Measurements from ENCODE around the gene PTOV1.

Gene PTOV1

GRCh38 chr19:49858088-49858985, 7.4 kb downstream of the PTOV1 start:
- DNase-seq (no peak), ATAC-seq (no peak)
- Mint-ChIP-seq H3K27ac (peak overlapping the region in 1 of 2 donors; percentile 71), H3K4me3 (no peak overlapping the region), H3K4me1 (peaks cover 24% of the 10 kb centered on the region), H3K27me3 (no peaks in the 10 kb centered on the region), H3K9me3 (no peaks in the 10 kb centered on the region)

DNA sequence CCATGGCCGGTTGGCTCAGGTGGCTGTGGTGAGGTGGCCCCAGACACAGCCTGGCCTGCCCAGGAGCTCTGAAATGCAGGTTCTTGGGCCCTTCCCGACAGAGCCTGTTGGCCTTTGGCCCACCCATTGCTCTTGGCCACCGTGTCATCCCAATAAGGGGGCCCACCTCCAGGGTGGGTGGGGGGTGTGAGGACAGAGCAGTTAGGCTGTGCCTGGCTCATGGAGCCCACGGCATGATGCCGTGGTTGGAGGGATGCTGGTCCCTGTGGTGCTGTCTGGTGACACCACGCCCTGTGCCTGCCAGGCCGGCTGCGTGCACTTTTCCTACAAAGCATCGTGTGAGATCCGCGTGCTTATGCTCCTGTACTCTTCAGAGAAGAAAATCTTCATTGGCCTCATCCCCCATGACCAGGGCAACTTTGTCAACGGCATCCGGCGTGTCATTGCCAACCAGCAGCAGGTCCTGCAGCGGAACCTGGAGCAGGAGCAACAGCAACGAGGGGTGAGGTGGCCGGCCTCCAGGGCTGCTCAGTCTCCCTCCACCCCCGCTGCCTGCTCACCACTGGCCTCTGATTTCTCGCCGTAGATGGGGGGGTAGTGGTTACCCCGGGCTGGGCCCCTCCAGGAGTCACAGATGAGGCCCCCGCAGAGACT, 8.8 kb downstream of the PTOV1 start:
- H3K27ac Mint-ChIP-seq: peak overlapping the region in 1 of 2 donors; percentile 63
- no peaks in the 10 kb centered on the region for H3K27me3 Mint-ChIP-seq
- H3K9me3 Mint-ChIP-seq: no peaks in the 10 kb centered on the region
- no peak overlapping the region for H3K4me3 Mint-ChIP-seq
- DNase-seq: no peak
- no peak for ATAC-seq
- H3K4me1 Mint-ChIP-seq: peaks cover 29% of the 10 kb centered on the region

DNA sequence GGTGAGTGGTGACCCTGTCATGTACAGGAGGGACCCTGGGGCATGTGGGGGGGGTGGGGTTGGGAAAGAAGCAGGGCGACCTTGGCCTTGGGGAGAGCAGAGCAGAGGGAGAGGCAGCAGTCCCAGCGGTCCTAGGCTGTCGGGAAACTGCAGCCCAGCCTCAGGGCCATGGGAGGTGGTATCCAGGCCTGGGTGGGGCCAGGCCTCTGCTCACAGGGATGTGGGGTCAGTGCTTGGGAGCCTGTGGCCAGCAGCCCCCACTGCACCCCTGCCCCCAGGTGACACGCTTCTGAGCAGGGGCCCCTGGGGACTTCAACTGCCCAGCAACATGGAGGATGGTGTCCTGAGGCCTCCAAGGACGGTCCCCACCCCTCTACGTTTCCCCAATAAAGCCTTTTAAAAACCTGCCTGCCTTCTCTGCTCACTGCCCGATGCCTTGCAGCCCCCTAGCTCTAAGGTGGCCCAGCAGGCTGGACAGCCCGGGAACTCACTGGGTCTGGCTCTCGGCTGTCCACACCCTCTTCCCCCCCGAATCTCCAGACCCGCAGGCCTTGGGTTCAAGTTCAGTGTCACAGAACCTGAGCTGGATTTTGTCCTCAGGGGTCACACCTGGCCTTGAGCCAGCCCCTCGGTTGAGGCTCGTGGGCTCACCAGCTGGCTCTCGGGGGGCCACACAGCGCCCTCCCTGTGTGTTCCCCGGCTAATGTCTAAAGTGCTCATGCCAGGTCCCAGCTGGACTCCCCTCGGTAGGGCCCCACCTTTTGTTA, 9.6 kb downstream of the PTOV1 start:
- DNase-seq: no peak
- H3K4me1 Mint-ChIP-seq: peaks cover 30% of the 10 kb centered on the region
- H3K27me3 Mint-ChIP-seq: no peaks in the 10 kb centered on the region
- no peak overlapping the region for H3K4me3 Mint-ChIP-seq
- no peak for ATAC-seq
- H3K9me3 Mint-ChIP-seq: no peaks in the 10 kb centered on the region
- H3K27ac Mint-ChIP-seq: peak overlapping the region in 1 of 2 donors; percentile 63

- Mint-ChIP-seq H3K27ac (no peak overlapping the region), H3K9me3 (no peaks in the 10 kb centered on the region), H3K4me1 (peaks cover 34% of the 10 kb centered on the region), H3K27me3 (no peaks in the 10 kb centered on the region), H3K4me3 (no peak overlapping the region)
- no peak for ATAC-seq
- DNase-seq: no peak
Measured at GRCh38 chr19:49861107-49861506, 10.1 kb downstream of the PTOV1 start.

GRCh38 chr19:49861541-49862378, 10.8 kb downstream of the PTOV1 start:
- Mint-ChIP-seq H3K4me1 (peaks cover 40% of the 10 kb centered on the region), H3K9me3 (no peaks in the 10 kb centered on the region), H3K27ac (no peak overlapping the region), H3K27me3 (no peaks in the 10 kb centered on the region), H3K4me3 (no peak overlapping the region)
- no peak for DNase-seq
- ATAC-seq: peak; percentile 18

- no peaks in the 10 kb centered on the region for H3K9me3 Mint-ChIP-seq
- peak overlapping the region in 1 of 2 donors; percentile 80 for H3K27ac Mint-ChIP-seq
- ATAC-seq (no peak), DNase-seq (no peak)
- H3K27me3 Mint-ChIP-seq: no peaks in the 10 kb centered on the region
- H3K4me1 Mint-ChIP-seq: peaks cover 43% of the 10 kb centered on the region
- no peak overlapping the region for H3K4me3 Mint-ChIP-seq
Measured at GRCh38 chr19:49862391-49863253, 11.7 kb downstream of the PTOV1 start.

DNA sequence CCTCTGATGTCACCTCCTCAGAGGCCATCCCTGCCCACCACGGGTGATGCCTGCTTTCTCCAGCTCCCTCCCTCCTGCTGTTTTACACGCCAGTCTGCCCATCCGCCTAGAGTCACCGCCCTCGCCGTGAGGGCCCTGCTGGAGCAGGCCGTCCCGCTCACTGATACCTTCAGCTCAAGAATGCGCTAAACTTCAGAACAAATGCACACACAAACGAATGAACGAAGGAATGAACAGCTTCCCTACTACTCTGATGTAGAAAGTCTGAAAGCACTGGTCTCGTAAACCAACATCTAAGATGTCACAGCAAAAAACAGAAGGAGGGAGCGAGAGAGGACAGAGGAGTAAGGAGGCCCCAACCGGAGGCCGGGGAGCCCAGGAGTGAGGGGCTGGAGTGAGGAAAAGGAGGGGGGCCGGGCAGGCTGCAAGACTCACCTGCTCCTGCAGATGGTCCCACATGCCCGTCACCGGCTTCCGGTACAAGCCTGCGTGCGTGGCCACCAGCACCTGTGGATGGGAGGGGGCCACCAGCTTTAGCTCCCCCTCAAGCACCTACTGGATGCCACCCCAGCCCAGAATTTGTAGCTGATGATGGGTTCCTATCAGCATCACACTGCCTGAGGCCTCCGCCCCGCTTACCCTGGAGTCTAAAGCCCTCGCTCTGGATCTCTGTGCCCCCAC, 12.4 kb downstream of the PTOV1 start:
- ATAC-seq: no peak
- Mint-ChIP-seq H3K9me3 (no peaks in the 10 kb centered on the region), H3K27ac (no peak overlapping the region), H3K4me3 (no peak overlapping the region), H3K4me1 (peaks cover 43% of the 10 kb centered on the region), H3K27me3 (no peaks in the 10 kb centered on the region)
- no peak for DNase-seq

GRCh38 chr19:49863935-49864320, 13.0 kb downstream of the PTOV1 start:
- Mint-ChIP-seq H3K9me3 (no peaks in the 10 kb centered on the region), H3K4me3 (no peak overlapping the region), H3K27ac (no peak overlapping the region), H3K27me3 (no peaks in the 10 kb centered on the region), H3K4me1 (peaks cover 43% of the 10 kb centered on the region)
- DNase-seq: no peak
- ATAC-seq: no peak

DNA sequence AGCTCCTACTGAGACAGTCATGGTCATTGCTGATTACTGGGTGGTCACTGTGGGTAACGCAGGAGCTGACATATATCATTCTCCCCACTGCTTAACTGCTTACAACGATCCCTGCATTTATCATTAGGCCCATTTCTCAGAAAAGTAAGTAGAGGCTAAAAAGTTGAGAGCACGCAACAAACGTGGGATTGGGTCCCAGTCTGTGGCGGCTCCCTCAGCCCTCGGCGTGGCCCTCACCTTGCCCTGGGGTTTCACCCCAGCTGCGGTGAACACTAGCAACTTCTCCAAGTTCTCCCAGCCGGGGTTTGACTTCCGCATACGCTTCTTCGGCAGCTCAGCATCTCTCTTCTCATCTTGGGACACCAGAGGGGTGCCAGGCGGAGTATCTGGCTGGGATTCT, 13.9 kb downstream of the PTOV1 start:
- DNase-seq (no peak), ATAC-seq (no peak)
- H3K27ac Mint-ChIP-seq: peak overlapping the region in 1 of 2 donors; percentile 63
- H3K4me3 Mint-ChIP-seq: no peak overlapping the region
- H3K4me1 Mint-ChIP-seq: peaks cover 43% of the 10 kb centered on the region
- no peaks in the 10 kb centered on the region for H3K9me3 Mint-ChIP-seq
- no peaks in the 10 kb centered on the region for H3K27me3 Mint-ChIP-seq

DNA sequence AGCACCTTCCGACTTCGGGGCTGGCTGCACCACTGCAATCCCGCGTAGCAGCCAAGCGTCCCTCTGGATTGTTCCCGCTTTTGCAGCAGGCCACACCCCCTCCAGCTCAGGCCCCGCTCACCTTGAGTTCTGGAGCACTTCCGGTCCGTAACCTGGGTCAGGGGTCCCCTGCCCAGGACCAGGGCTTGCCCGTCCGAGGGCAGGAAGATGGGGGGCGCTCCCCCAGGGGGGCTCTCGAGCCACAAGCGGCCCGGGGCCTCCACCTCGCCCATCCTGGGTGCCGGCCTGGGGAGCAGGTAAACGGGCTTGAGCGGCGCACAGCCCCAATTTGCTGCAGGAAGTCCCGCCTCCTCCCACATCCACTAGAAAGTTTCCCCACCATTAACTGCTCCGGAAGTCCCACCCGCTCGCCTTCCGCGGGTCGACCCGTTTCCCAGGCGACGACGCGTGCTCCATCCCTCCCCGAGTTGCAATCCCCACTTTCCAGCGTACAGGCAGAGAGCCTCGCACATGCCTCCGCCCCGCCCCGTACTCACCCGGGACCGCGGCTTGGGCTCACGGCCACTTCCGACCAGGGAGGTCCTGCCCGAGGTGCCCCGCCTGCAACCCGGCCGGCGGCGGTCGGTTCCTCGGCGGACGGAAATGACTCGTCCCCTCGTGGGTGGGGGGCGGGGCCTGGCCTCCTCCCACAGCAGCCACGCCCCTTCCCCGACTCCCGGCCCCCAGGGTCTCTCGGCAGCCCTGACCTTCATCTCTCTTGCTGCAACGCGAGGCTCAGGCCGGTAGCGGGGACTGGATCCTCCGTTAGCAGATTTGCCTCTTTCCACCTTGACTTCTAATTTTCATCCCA, 16.2 kb downstream of the PTOV1 start, which contains the start of gene PNKP:
Gene PNKP, minus strand, starts transcription at position 644 of the 850 bp plus-strand sequence. Its CDS starts 372 bp downstream, at position 272.
- no peaks in the 10 kb centered on the region for H3K27me3 Mint-ChIP-seq
- DNase-seq (peak; percentile 92 to 96), ATAC-seq (peak; percentile 66)
- peak within 1 kb of the TSS; percentile 95 to 97 for H3K27ac Mint-ChIP-seq
- no peak within 1 kb of the TSS for H3K4me3 Mint-ChIP-seq
- H3K4me1 Mint-ChIP-seq: peaks cover 49% of the 10 kb centered on the region
- H3K9me3 Mint-ChIP-seq: no peaks in the 10 kb centered on the region

DNA sequence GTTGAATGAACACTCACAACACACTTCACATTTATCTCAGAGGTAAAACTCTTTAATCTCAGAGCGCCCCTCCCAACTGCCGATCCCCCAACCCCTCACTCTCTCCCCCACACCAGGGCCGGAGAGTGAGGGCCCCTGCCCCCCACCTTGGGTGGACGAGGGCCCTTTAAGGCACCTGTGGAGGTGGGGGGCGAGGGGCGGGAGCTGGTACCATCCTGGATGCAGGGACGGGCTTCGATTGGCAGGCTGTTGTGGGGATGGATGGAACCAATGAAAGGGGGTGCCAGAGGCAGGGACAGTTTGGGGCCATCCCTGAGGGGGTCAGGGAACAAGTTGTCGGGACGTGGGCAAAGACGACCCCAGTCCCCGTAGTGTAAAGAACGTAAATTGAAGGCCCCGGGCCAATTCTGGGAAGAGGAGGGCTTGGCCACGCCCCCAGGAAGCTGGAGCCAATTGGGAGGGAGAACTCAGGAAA, 18.1 kb downstream of the PTOV1 start:
- DNase-seq: no peak
- H3K27me3 Mint-ChIP-seq: no peaks in the 10 kb centered on the region
- H3K9me3 Mint-ChIP-seq: no peaks in the 10 kb centered on the region
- peak; percentile 47 for ATAC-seq
- peaks cover 44% of the 10 kb centered on the region for H3K4me1 Mint-ChIP-seq
- no peak overlapping the region for H3K27ac Mint-ChIP-seq
- H3K4me3 Mint-ChIP-seq: no peak overlapping the region

GRCh38 chr19:49869484-49870308, 18.7 kb downstream of the PTOV1 start:
- peak overlapping the region in 1 of 2 donors; percentile 54 for H3K27ac Mint-ChIP-seq
- peak; percentile 83 for ATAC-seq
- no peaks in the 10 kb centered on the region for H3K27me3 Mint-ChIP-seq
- DNase-seq: peak; percentile 88 to 95
- H3K4me1 Mint-ChIP-seq: peaks cover 43% of the 10 kb centered on the region
- H3K4me3 Mint-ChIP-seq: no peak overlapping the region
- no peaks in the 10 kb centered on the region for H3K9me3 Mint-ChIP-seq

Data from stimulated activated naive CD8-positive, alpha-beta T cell treated with anti-CD3 and anti-CD28 coated beads, Interleukin-15, amount 100 ng/mL, for 72 hours (primary cell).